ENCODE measurements around the gene TTLL9.

DNA sequence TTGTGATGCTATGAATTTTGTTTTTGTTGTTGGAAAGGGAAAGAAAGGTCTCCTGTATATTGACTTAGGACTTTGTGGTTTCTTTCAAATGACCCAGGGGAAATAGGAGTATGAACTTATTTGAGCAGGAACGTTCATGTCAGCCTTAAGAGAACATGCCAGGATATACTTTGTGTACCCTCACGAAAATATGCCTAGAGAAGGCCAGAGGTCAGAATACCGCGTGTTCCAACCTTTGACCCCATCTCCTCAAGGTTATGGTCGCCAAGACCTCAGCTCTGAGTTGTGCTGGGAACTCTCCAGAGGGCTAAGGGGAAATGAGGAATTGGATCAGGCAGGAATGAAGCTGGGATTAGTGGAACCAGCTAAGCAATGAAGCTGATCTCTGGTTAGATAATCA is 11.5 kb downstream of the TTLL9 start:
- TF ChIP-seq, protein P1, sequence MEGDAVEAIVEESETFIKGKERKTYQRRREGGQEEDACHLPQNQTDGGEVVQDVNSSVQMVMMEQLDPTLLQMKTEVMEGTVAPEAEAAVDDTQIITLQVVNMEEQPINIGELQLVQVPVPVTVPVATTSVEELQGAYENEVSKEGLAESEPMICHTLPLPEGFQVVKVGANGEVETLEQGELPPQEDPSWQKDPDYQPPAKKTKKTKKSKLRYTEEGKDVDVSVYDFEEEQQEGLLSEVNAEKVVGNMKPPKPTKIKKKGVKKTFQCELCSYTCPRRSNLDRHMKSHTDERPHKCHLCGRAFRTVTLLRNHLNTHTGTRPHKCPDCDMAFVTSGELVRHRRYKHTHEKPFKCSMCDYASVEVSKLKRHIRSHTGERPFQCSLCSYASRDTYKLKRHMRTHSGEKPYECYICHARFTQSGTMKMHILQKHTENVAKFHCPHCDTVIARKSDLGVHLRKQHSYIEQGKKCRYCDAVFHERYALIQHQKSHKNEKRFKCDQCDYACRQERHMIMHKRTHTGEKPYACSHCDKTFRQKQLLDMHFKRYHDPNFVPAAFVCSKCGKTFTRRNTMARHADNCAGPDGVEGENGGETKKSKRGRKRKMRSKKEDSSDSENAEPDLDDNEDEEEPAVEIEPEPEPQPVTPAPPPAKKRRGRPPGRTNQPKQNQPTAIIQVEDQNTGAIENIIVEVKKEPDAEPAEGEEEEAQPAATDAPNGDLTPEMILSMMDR (IDR thresholded peaks at IDR 0.05), result no peak
- TF ChIP-seq EZH2 (IDR thresholded peaks at IDR 0.05; ENCODE audit: borderline replicate concordance, insufficient read depth, low read depth, low read length, poor library complexity, severe bottlenecking), result no peak

Data from B cell (primary cell).